Brain microvascular endothelial cell (primary cell): ENCODE measurements around the gene WDR4.
"Not testable (repeated sequence)": the region's sequence is repeated elsewhere in the genome, so short reads cannot be mapped to it uniquely, and the experiment has no call there.

Experiments
- DNase-seq: peaks from one replicate; pipeline ENCODE4 v3.0.0-alpha.2; 2020
- H3K27ac ChIP-seq: fragments of 250-450 bp; sonication (Bioruptor Pico); 2 replicates; pipeline ENCODE4 v1.5.1; 2020; ENCODE audit warnings: mild to moderate bottlenecking, moderate library complexity
- H3K27me3 ChIP-seq: fragments of 250-450 bp; sonication (Bioruptor Pico); replicated peaks from 2 replicates; pipeline ENCODE4 v1.5.1; 2020; ENCODE audit warnings: mild to moderate bottlenecking
- H3K36me3 ChIP-seq: fragments of 250-450 bp; sonication (Bioruptor Pico); replicated peaks from 2 replicates; pipeline ENCODE4 v1.5.1; 2020; ENCODE audit warnings: mild to moderate bottlenecking
- H3K4me3 ChIP-seq: 2 replicates; pipeline ENCODE4 v1.5.1; 2011; ENCODE audit warnings: low read depth, mild to moderate bottlenecking, control low read depth, low read length, moderate library complexity
- CTCF ChIP-seq: IDR thresholded peaks from 2 replicates; pipeline ENCODE4 v1.5.1; 2011; ENCODE audit warnings: low read depth, mild to moderate bottlenecking, moderate library complexity, low read length, control low read depth, inconsistent platforms; ENCODE audit errors: missing control alignments
- in situ Hi-C: cut with HindIII; loops from 2 replicates; pipeline ENCODE4 v1.10.0; 2017; ENCODE audit warnings: low sequenced_read_pairs, low pct_ligation_motif_present

The WDR4 gene

GRCh38 chr21:42850463-42850862 lies 28.9 kb downstream of the WDR4 start:
- in situ Hi-C loops = no loop called here
- H3K27ac ChIP-seq = no peak overlapping the region
- no peak for DNase-seq
- no peaks in the 10 kb centered on the region for H3K27me3 ChIP-seq
- H3K4me3 ChIP-seq = no peak overlapping the region
- H3K36me3 ChIP-seq = peaks cover 59% of the 10 kb centered on the region
- no peak for TF ChIP-seq CTCF

DNA sequence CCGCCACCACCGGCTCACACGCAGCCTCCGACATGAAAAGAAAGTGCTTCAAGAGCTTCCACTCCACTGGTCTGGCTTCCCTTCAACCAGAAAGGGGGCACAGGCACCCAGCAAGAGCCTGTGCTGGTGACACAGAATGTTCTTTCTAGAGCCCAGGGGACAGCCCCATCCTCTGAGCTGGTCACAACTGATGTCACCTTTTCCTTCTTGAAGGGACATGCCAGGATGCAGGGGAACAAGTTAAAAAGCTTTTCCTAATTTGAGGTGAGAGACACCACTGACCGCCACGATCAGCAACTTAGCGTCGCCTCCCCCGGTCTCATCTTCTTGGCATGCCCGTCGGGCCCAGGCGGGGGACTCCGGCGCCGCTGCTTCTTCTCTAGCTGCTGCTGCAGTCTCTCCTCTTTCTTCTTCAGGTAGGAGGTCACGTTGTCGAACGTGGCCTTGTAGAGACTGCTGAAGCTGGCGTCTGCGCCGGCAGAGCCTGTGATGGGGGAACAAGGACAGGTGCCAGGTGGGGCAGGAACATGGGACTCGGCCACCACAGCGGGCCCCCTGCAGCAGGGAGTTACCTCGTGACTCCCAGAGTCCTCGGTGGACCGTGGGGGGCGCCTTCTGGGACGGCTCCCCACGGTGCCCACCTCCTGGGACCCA lies 29.5 kb downstream of the WDR4 start:
- peaks cover 60% of the 10 kb centered on the region for H3K36me3 ChIP-seq
- TF ChIP-seq CTCF = no peak
- DNase-seq = no peak
- in situ Hi-C loops = no loop called here
- H3K27ac ChIP-seq = no peak overlapping the region
- no peak overlapping the region for H3K4me3 ChIP-seq
- H3K27me3 ChIP-seq = no peaks in the 10 kb centered on the region

GRCh38 chr21:42848932-42849758 lies 30.2 kb downstream of the WDR4 start:
- Histone ChIP-seq H3K27me3 (no peaks in the 10 kb centered on the region), H3K36me3 (peaks cover 63% of the 10 kb centered on the region), H3K27ac (no peak overlapping the region), H3K4me3 (no peak overlapping the region)
- DNase-seq = no peak
- in situ Hi-C loops = no loop called here
- TF ChIP-seq CTCF = no peak

DNA sequence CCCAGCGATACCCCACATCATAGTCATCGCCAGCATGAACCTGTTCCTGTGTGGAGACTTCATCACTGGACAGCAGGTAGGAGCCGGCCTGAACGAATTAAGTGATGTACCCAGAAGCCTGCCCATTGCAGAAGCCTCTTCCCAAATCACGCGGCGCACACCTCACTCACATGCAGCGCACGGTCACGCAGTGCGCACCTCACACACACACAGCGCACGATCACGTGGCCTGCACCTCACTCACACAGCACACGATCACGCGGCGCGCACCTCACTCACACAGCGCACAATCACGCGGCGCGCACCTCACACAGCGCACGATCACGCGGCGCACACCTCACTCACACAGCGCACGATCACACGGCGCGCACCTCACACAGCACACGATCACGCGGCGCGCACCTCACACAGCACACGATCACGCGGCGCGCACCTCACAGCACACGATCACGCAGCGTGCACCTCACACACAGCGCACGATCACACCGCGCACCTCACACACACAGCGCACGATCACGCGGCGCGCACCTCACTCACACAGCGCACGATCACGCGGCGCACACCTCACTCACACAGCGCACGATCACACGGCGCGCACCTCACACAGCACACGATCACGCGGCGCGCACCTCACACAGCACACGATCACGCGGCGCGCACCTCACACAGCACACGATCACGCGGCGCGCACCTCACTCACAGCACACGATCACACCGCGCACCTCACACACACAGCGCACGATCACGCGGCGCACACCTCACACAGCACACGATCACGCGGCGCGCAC lies 31.0 kb downstream of the WDR4 start:
- DNase-seq, H3K27ac ChIP-seq, in situ Hi-C loops, H3K27me3 ChIP-seq, H3K4me3 ChIP-seq: not testable (repeated sequence)
- H3K36me3 ChIP-seq = peaks cover 56% of the 10 kb centered on the region

DNA sequence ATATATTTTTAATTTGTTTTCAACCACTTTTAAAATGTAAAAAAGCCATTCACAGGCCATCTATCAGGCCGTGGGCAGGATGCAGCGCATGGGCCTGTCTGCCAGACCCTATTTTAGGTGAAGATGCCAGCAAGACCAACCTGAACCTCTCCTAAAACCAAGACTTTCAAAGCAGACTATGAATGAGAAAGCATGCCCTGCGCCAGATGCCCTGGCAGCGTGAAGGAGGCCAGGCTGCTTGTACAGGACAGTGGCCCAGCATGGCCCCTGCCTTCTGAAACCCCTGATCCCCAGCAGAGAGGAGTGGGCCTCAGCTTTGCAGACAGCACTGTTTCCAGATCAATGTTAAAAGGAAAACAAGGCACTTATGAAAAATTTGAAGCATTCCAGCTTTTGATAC lies 31.6 kb downstream of the WDR4 start:
- in situ Hi-C loops = no loop called here
- peaks cover 52% of the 10 kb centered on the region for H3K36me3 ChIP-seq
- no peaks in the 10 kb centered on the region for H3K27me3 ChIP-seq
- no peak for TF ChIP-seq CTCF
- H3K4me3 ChIP-seq = no peak overlapping the region
- no peak overlapping the region for H3K27ac ChIP-seq
- no peak for DNase-seq
